GM20431 (cell line): ENCODE results near the gene MLN.

Experiments used
- in situ Hi-C: fragments of 300-500 bp; cut with MseI, MboI; formaldehyde crosslinking; loops from one replicate; pipeline ENCODE4 v1.15.0; 2020; ENCODE audit warnings: low sequenced_read_pairs; ENCODE audit not compliant: unreplicated experiment

Gene MLN

GRCh38 chr6:33758815-33759216 is 45.0 kb downstream of the MLN start:
- in situ Hi-C loops: no loop called here

DNA sequence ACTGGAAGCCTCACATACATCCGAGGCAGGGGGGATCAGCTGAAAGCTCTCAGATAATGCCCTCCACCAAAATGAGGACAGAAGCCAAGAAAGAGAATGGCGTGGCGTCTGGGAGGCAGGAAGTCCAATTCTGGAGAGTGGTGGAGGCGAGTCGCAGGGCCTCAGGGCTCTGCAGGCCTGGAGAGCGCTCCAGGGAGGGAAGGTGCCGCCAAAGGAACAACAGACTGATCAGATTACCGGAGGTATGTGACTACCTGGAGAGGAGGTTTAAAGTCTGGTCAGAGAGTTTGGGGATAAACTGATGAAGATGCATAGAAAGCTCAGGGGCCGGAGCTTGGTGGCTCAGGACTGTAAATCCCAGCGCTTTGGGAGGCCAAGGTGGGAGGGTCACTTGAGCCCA is 45.9 kb downstream of the MLN start:
- in situ Hi-C loops: no loop called here

DNA sequence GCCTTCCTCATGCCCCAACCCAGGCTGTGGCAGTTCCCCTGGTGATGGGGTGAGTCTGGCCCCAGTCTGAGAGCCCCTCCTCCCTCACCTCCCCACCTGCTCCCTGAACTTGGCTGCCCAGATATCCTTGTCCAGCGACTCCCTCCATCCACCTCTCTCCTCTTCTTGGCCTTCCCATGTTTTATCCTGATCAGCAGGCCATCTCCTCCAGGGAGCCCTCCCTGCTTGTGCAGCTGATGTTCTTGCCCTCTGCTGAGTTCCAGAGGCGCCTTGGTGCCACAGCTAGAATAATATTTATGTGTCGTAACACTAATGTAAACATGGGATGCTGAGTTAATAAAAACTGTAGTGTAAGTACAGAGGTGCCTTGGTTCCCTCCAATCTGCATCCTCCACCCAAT is 46.7 kb downstream of the MLN start:
- in situ Hi-C loops: no loop called here

- in situ Hi-C loops: no loop called here
Observed at GRCh38 chr6:33756211-33756954, 47.4 kb downstream of the MLN start.

GRCh38 chr6:33755070-33755869 is 48.5 kb downstream of the MLN start:
- in situ Hi-C loops: no loop called here

GRCh38 chr6:33754222-33754621 is 49.6 kb downstream of the MLN start:
- in situ Hi-C loops: no loop called here

- in situ Hi-C loops: no loop called here
Observed at GRCh38 chr6:33752646-33753015, 51.2 kb downstream of the MLN start.

DNA sequence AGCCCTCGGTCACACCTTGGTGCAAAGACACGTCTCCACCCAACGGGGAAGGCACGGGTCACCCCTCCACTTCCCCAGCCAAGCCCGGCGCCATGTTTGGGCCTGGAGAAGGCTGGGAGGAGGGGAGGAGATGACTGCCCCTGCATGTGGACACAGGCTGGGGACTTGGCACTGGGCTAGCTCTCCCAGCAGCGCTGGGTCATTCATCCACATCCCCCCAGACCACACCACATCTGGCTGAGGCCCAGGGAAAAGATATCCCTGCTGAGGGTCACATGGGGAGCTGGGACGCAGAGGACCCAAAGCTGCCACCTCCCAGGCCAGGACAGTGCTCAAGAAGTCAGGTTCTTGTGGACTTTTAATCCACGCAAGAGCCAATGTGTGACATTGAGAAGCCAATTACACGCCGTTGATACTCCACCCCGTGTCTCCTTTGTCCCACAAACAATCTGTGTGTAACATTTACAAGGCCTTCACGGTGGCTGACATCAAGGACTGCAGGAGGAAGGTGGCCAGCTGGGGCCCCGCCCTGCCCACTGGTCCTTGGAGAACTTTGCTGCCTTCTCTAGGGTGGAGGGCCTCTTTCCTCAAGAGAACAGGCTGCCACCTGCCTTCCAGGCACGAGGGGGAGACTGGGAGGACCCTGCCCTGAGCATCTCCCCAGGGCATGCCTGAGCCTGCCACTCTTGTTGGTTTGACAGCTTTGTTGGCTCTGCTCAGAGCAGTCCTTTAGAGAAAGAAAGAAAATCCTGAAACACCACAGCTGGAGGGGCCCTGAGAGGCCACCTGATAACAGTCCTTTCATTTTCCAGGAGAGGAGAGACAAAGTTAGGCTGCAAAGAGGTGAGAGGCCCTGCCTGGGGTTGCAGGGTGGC is 51.8 kb downstream of the MLN start:
- in situ Hi-C loops: no loop called here

- in situ Hi-C loops: no loop called here
Observed at GRCh38 chr6:33750244-33750991, 53.4 kb downstream of the MLN start.

GRCh38 chr6:33749401-33749800 is 54.4 kb downstream of the MLN start:
- in situ Hi-C loops: no loop called here

- in situ Hi-C loops: no loop called here
Observed at GRCh38 chr6:33748841-33749240, 55.0 kb downstream of the MLN start.

- in situ Hi-C loops: no loop called here
Observed at GRCh38 chr6:33747823-33748222, 56.0 kb downstream of the MLN start.

- in situ Hi-C loops: no loop called here
Observed at GRCh38 chr6:33746651-33747100, 57.1 kb downstream of the MLN start, which contains the start of gene IP6K3. Gene IP6K3 (minus strand): TSS chr6:33746905. CDS start chr6:33735476, 11,429 bp downstream.

DNA sequence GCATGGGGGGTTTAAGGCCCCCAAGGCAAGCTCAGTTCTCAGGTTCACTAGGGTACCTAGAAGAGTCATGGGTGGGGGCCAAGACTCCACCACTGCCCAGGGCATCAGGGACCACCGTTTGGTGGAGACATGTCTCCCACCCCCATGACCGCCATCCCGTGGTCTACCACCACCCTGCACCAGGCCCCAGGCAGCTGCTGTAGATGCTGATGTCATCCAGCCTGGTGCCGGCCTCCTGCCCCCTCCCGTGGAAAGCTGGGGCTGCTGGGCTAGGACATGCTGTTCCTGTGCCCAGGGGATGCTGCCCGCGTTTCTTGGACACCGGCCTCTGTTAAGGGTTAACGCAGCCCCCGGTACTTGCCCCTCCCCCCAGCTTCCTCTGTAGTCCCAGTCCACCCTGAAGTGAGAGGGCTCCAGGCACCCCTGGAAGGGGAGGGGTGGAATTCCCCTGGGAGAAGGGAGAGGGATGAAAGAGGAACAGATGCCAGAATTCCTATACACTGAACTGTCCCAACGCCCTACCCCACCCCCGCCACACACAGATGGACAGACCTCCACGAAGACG is 57.7 kb downstream of the MLN start:
- in situ Hi-C loops: no loop called here

DNA sequence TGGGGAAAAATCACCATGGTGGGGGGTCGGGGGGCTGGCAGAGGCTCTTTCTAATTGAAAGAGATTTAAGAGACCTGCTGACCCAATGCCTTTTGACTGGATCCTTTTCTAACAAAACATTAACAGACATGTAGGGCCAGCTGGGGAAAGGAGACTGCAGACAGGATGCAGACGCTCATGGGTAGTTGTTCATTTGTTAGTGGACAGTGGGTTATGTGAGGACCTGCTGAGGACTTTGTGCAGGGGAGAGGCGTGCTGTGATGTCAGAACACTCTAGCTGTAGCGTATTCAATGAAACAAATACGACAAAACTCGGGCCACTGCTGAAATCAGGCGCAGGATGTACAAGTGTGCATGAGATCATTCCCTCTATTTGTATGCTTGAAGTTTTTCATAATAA is 58.3 kb downstream of the MLN start:
- in situ Hi-C loops: no loop called here

GRCh38 chr6:33744895-33745546 is 58.8 kb downstream of the MLN start:
- in situ Hi-C loops: no loop called here
